WTC11 (cell line): ENCODE results near the gene PDZRN3. TPM values are rescaled to one million over a fixed set of nuclear protein-coding genes. Genes with fewer than 3 reads are reported as not detected.

Source experiments
- ATAC-seq: fragments of 200-7000 bp; cut with Tn5 transposase; 2 replicates; pipeline ENCODE4 v1.10.0; 2021; ENCODE audit warnings: mild to moderate bottlenecking, moderate library complexity
- CTCF ChIA-PET: fragments of 300-600 bp; sonication (Branson Sonifier 250); formaldehyde crosslinking; loops from one replicate; lab custom pipeline; 2021; ENCODE audit warnings: antibody characterized with exemption; lab: Charles Lee
- POLR2A ChIA-PET: fragments of 350-600 bp; sonication (Branson Sonifier 250); formaldehyde crosslinking; loops from one replicate; lab custom pipeline; 2021; ENCODE audit warnings: antibody characterized with exemption; lab: Charles Lee
- DNase-seq: peaks from one replicate; pipeline ENCODE4 v3.0.0; 2021; ENCODE audit warnings: low spot score
- H3K27ac Mint-ChIP-seq: 2 replicates; pipeline ENCODE4 v1.8.0; 2021; ENCODE audit warnings: mixed read lengths
- H3K27me3 Mint-ChIP-seq: 2 replicates; pipeline ENCODE4 v1.8.0; 2021; ENCODE audit warnings: low read depth, mild to moderate bottlenecking, moderate library complexity, mixed read lengths
- H3K36me3 Mint-ChIP-seq: 2 replicates; pipeline ENCODE4 v1.8.0; 2021; ENCODE audit warnings: mixed read lengths
- H3K4me1 Mint-ChIP-seq: 2 replicates; pipeline ENCODE4 v1.8.0; 2022; ENCODE audit warnings: mixed read lengths
- H3K4me3 Mint-ChIP-seq: 2 replicates; pipeline ENCODE4 v1.8.0; 2021; ENCODE audit warnings: mild to moderate bottlenecking, moderate library complexity, mixed read lengths
- H3K9me3 Mint-ChIP-seq: 2 replicates; pipeline ENCODE4 v1.8.0; 2021; ENCODE audit warnings: mixed read lengths
- ATF1 ChIP-seq: sonication (generic); formaldehyde crosslinking; IDR thresholded peaks from 2 replicates; pipeline ENCODE4 v1.8.1; 2023; ENCODE audit warnings: mild to moderate bottlenecking, moderate library complexity, missing genetic modification reagents
- EMX1 ChIP-seq: fragments of 250-450 bp; sonication (Bioruptor Pico); IDR thresholded peaks from 2 replicates; pipeline ENCODE4 v1.8.0; 2021; ENCODE audit warnings: mild to moderate bottlenecking
- FOXK1 ChIP-seq: sonication (generic); formaldehyde crosslinking; IDR thresholded peaks from 2 replicates; pipeline ENCODE4 v1.8.0; 2022; ENCODE audit warnings: mild to moderate bottlenecking, moderate library complexity, missing genetic modification reagents
- GABPB1 ChIP-seq: sonication (generic); formaldehyde crosslinking; IDR thresholded peaks from 2 replicates; pipeline ENCODE4 v1.8.1; 2023; ENCODE audit warnings: mild to moderate bottlenecking, missing genetic modification reagents
- GRHL2 ChIP-seq: fragments of 250-450 bp; sonication (Bioruptor Pico); IDR thresholded peaks from 2 replicates; pipeline ENCODE4 v1.8.0; 2022; ENCODE audit warnings: mild to moderate bottlenecking, moderate library complexity; ENCODE audit not compliant: insufficient replicate concordance, severe bottlenecking
- GTF2I ChIP-seq: fragments of 250-450 bp; sonication (Bioruptor Pico); conservative IDR thresholded peaks from 2 replicates; pipeline ENCODE4 v1.4.0; 2021; ENCODE audit warnings: mild to moderate bottlenecking
- JUN ChIP-seq: sonication (generic); formaldehyde crosslinking; IDR thresholded peaks from 2 replicates; pipeline ENCODE4 v1.8.0; 2023; ENCODE audit warnings: mild to moderate bottlenecking, missing genetic modification reagents
- NFYB ChIP-seq: sonication (generic); formaldehyde crosslinking; conservative IDR thresholded peaks from 2 replicates; pipeline ENCODE4 v1.8.0; 2022; ENCODE audit warnings: low read depth, missing genetic modification reagents
- NR1H2 ChIP-seq: sonication (generic); formaldehyde crosslinking; IDR thresholded peaks from 2 replicates; pipeline ENCODE4 v1.9.0; 2021; ENCODE audit warnings: mild to moderate bottlenecking, moderate library complexity, missing genetic modification reagents
- PRDM15 ChIP-seq: sonication (generic); formaldehyde crosslinking; IDR thresholded peaks from 2 replicates; pipeline ENCODE4 v1.8.0; 2022; ENCODE audit warnings: missing genetic modification reagents
- TEAD1 ChIP-seq: sonication (generic); formaldehyde crosslinking; IDR thresholded peaks from 2 replicates; pipeline ENCODE4 v1.8.0; 2022; ENCODE audit warnings: mild to moderate bottlenecking, missing genetic modification reagents
- TEAD4 ChIP-seq: sonication (generic); formaldehyde crosslinking; IDR thresholded peaks from 2 replicates; pipeline ENCODE4 v1.8.0; 2022; ENCODE audit warnings: mild to moderate bottlenecking, missing genetic modification reagents
- TP53 ChIP-seq: sonication (generic); formaldehyde crosslinking; IDR thresholded peaks from 2 replicates; pipeline ENCODE4 v1.8.1; 2023; ENCODE audit warnings: mild to moderate bottlenecking, missing genetic modification reagents
- ZBTB21 ChIP-seq: sonication (generic); formaldehyde crosslinking; IDR thresholded peaks from 2 replicates; pipeline ENCODE4 v1.8.1; 2023; ENCODE audit warnings: mild to moderate bottlenecking, missing genetic modification reagents, borderline replicate concordance
- ZNF396 ChIP-seq: fragments of 250-450 bp; sonication (Bioruptor Pico); IDR thresholded peaks from 2 replicates; pipeline ENCODE4 v1.8.0; 2021; ENCODE audit warnings: mild to moderate bottlenecking, moderate library complexity, borderline replicate concordance
- total RNA-seq: library from RNA; stranded (reverse); gene quantifications from 3 replicates; pipeline ENCODE4 v1.2.3, GENCODE V29; 2021
- TF ChIP-seq, protein P1 (sequence below): sonication (generic); formaldehyde crosslinking; IDR thresholded peaks from 2 replicates; pipeline ENCODE4 v1.8.0; 2022; ENCODE audit warnings: mild to moderate bottlenecking, missing genetic modification reagents
- TF ChIP-seq, protein P2 (sequence below): sonication (generic); formaldehyde crosslinking; IDR thresholded peaks from 2 replicates; pipeline ENCODE4 v1.8.0; 2022; ENCODE audit warnings: mild to moderate bottlenecking, missing genetic modification reagents
- TF ChIP-seq, protein P3 (sequence below): fragments of 250-450 bp; sonication (Bioruptor Pico); conservative IDR thresholded peaks from 2 replicates; pipeline ENCODE4 v1.9.0; 2021; ENCODE audit warnings: mild to moderate bottlenecking
- TF ChIP-seq, protein P4 (sequence below): sonication (generic); formaldehyde crosslinking; IDR thresholded peaks from 2 replicates; pipeline ENCODE4 v1.8.1; 2022; ENCODE audit warnings: missing genetic modification reagents, borderline replicate concordance
- TF ChIP-seq, protein P5 (sequence below): fragments of 250-450 bp; sonication (Bioruptor Pico); IDR thresholded peaks from 2 replicates; pipeline ENCODE4 v1.9.0; 2021; ENCODE audit warnings: mild to moderate bottlenecking, borderline replicate concordance

PDZRN3 gene
- total RNA-seq, 1 experiment from 2014 or later, result 9.5 TPM

- TF ChIP-seq NFYB (CRISPR knock-in tag) (no peak), GRHL2 (CRISPR knock-in tag) (no peak), ZNF396 (CRISPR knock-in tag) (no peak), TP53 (CRISPR knock-in tag) (no peak)
- TF ChIP-seq, protein P1, sequence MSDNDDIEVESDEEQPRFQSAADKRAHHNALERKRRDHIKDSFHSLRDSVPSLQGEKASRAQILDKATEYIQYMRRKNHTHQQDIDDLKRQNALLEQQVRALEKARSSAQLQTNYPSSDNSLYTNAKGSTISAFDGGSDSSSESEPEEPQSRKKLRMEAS, result no peak
- TF ChIP-seq, all 79 proteins: peak for 0
- no peak overlapping the region for H3K4me3 Mint-ChIP-seq
- no peak for ATAC-seq
- H3K9me3 Mint-ChIP-seq, result peaks cover 3% of the 10 kb centered on the region; the same call in 1 of the 2 replicates
- DNase-seq, result no peak
- POLR2A ChIA-PET, result interaction anchor here (0.8 kb wide), 1 partner anchor 11 kb away, joined by 5 read pairs; no protein-coding TSS in a partner anchor
- H3K36me3 Mint-ChIP-seq, result peaks cover 5% of the 10 kb centered on the region
- peaks cover 14% of the 10 kb centered on the region for H3K4me1 Mint-ChIP-seq
- no peak overlapping the region for H3K27ac Mint-ChIP-seq
- CTCF ChIA-PET, result no interaction called here
- no peaks in the 10 kb centered on the region for H3K27me3 Mint-ChIP-seq
These were observed 223.0 kb downstream of the PDZRN3 start for GRCh38 chr3:73401616-73402279.

DNA sequence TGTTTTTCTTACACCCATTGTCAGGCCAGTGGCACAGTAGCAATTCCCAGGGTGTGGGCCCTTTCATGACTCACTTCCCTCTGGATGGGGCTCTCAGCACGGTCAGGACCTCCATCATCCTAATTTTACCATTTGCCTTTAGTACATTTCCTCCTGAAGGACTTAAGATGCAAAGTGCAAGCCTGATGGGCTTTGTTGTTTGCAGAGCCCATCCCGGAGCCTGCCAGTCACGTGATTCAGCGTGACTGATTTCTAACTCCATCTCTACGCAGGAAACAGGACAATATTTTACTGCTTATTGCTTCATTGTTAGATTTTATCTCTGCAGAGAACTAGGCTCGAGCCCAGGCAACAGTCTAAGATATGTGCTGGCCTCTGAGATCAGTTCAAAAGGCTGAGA lies 223.7 kb downstream of the PDZRN3 start:
- CTCF ChIA-PET, result no interaction called here
- Mint-ChIP-seq H3K4me3 (no peak overlapping the region), H3K36me3 (peaks cover 5% of the 10 kb centered on the region), H3K4me1 (peaks cover 14% of the 10 kb centered on the region)
- TF ChIP-seq, protein P2, sequence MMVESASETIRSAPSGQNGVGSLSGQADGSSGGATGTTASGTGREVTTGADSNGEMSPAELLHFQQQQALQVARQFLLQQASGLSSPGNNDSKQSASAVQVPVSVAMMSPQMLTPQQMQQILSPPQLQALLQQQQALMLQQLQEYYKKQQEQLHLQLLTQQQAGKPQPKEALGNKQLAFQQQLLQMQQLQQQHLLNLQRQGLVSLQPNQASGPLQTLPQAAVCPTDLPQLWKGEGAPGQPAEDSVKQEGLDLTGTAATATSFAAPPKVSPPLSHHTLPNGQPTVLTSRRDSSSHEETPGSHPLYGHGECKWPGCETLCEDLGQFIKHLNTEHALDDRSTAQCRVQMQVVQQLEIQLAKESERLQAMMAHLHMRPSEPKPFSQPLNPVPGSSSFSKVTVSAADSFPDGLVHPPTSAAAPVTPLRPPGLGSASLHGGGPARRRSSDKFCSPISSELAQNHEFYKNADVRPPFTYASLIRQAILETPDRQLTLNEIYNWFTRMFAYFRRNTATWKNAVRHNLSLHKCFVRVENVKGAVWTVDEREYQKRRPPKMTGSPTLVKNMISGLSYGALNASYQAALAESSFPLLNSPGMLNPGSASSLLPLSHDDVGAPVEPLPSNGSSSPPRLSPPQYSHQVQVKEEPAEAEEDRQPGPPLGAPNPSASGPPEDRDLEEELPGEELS (CRISPR knock-in tag), result no peak
- TF ChIP-seq JUN (CRISPR knock-in tag) (no peak), FOXK1 (CRISPR knock-in tag) (no peak), PRDM15 (CRISPR knock-in tag) (no peak), ATF1 (CRISPR knock-in tag) (no peak), GABPB1 (CRISPR knock-in tag) (no peak), NR1H2 (CRISPR knock-in tag) (no peak), GTF2I (no peak), TEAD1 (CRISPR knock-in tag) (no peak), ZBTB21 (no peak), TEAD4 (CRISPR knock-in tag) (no peak), EMX1 (CRISPR knock-in tag) (no peak), NFYB (CRISPR knock-in tag) (no peak)
- TF ChIP-seq, protein P3, sequence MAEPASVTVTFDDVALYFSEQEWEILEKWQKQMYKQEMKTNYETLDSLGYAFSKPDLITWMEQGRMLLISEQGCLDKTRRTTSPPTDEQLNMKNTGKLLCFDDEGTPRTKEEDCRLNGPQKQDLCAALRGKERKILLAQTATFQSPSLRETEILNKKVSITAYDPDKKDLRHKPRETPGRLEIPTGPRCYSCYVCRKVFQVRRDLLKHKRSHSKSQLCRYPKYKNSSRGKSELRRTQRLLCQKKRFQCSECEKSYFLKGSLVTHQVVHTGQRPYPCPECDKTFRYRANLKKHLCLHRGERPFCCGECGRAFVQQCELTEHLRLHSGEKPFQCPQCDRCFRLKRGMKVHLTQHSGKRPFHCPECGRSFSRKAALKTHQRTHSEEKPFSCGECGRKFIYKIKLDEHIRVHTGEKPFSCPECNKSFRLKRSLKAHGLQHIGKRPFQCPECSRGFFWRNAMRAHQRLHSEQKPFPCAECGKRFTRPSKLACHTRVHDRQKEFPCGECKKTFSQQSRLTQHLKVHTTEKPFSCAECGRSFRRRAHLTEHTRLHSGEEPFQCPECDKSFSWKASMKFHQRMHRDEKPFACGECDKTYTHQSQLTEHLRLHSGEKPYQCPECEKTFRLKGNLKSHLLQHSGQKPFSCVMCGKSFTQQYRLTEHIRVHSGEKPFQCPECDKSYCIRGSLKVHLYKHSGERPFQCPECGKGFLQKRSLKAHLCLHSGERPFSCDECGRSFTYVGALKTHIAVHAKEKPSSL (CRISPR knock-in tag), result no peak
- TF ChIP-seq, protein P1, result no peak
- TF ChIP-seq, protein P4, sequence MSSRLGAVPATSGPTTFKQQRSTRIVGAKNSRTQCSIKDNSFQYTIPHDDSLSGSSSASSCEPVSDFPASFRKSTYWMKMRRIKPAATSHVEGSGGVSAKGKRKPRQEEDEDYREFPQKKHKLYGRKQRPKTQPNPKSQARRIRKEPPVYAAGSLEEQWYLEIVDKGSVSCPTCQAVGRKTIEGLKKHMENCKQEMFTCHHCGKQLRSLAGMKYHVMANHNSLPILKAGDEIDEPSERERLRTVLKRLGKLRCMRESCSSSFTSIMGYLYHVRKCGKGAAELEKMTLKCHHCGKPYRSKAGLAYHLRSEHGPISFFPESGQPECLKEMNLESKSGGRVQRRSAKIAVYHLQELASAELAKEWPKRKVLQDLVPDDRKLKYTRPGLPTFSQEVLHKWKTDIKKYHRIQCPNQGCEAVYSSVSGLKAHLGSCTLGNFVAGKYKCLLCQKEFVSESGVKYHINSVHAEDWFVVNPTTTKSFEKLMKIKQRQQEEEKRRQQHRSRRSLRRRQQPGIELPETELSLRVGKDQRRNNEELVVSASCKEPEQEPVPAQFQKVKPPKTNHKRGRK (CRISPR knock-in tag), result no peak
- TF ChIP-seq, protein P5, sequence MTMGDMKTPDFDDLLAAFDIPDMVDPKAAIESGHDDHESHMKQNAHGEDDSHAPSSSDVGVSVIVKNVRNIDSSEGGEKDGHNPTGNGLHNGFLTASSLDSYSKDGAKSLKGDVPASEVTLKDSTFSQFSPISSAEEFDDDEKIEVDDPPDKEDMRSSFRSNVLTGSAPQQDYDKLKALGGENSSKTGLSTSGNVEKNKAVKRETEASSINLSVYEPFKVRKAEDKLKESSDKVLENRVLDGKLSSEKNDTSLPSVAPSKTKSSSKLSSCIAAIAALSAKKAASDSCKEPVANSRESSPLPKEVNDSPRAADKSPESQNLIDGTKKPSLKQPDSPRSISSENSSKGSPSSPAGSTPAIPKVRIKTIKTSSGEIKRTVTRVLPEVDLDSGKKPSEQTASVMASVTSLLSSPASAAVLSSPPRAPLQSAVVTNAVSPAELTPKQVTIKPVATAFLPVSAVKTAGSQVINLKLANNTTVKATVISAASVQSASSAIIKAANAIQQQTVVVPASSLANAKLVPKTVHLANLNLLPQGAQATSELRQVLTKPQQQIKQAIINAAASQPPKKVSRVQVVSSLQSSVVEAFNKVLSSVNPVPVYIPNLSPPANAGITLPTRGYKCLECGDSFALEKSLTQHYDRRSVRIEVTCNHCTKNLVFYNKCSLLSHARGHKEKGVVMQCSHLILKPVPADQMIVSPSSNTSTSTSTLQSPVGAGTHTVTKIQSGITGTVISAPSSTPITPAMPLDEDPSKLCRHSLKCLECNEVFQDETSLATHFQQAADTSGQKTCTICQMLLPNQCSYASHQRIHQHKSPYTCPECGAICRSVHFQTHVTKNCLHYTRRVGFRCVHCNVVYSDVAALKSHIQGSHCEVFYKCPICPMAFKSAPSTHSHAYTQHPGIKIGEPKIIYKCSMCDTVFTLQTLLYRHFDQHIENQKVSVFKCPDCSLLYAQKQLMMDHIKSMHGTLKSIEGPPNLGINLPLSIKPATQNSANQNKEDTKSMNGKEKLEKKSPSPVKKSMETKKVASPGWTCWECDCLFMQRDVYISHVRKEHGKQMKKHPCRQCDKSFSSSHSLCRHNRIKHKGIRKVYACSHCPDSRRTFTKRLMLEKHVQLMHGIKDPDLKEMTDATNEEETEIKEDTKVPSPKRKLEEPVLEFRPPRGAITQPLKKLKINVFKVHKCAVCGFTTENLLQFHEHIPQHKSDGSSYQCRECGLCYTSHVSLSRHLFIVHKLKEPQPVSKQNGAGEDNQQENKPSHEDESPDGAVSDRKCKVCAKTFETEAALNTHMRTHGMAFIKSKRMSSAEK (CRISPR knock-in tag), result no peak
- TF ChIP-seq, all 79 proteins: peak for 0
- POLR2A ChIA-PET, result no interaction called here
- Mint-ChIP-seq H3K27ac (no peak overlapping the region), H3K27me3 (no peaks in the 10 kb centered on the region), H3K9me3 (peaks cover 3% of the 10 kb centered on the region; the same call in 1 of the 2 replicates)
- DNase-seq (no peak), ATAC-seq (no peak)
